ENCODE data around the gene RGS6. TPM values are rescaled to one million over a fixed set of nuclear protein-coding genes. Genes with fewer than 3 reads are reported as not detected.

RGS6 gene
- total RNA-seq, 2 donors from 2014 or later = 1.4 to 4.7 TPM

- H3K4me1 ChIP-seq (ENCODE audit: control insufficient read depth in 1 of 2, low read depth in 2 of 2) = no peaks in the 10 kb centered on the region
Measured at GRCh38 chr14:72070458-72070857, 138.2 kb downstream of the RGS6 start.

DNA sequence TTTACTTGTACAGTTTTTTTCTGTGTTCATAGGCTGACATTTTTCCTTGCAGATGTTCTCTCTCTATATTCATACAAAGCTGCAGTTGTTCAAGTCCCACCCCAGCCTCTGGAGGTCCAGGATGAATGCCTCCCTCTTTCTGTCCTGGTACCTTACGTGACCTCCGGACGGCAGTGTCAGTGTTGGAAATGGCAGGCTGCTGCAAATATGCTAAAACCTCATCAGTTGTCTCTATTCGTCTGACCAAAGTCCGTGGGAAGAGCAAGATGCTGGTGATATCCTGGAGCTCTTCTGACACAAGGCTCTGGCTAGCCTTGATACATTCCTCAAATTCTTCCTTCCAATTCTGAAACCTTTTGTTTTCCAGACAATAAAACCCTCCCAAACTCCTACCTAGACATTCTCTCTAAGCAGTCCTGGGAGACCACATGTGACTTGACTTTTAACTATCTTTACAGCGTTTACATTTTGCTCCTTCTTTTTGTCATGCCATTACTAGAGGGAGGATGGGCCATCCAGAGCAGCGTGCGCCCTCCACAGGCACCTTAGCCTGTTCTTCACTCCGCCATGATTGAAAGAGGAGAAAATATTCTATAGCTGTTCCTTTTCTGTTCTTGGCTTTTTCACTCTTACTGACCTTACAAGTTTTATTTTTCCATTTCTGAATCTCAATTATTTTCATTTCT, 143.6 kb downstream of the RGS6 start:
- H3K27me3 ChIP-seq (replicated peaks; ENCODE audit: insufficient read depth) = no peaks in the 10 kb centered on the region
- ATAC-seq (ENCODE audit: insufficient number of reproducible peaks, low FRiP score, low read depth) = no peak
- TF ChIP-seq, protein P1, sequence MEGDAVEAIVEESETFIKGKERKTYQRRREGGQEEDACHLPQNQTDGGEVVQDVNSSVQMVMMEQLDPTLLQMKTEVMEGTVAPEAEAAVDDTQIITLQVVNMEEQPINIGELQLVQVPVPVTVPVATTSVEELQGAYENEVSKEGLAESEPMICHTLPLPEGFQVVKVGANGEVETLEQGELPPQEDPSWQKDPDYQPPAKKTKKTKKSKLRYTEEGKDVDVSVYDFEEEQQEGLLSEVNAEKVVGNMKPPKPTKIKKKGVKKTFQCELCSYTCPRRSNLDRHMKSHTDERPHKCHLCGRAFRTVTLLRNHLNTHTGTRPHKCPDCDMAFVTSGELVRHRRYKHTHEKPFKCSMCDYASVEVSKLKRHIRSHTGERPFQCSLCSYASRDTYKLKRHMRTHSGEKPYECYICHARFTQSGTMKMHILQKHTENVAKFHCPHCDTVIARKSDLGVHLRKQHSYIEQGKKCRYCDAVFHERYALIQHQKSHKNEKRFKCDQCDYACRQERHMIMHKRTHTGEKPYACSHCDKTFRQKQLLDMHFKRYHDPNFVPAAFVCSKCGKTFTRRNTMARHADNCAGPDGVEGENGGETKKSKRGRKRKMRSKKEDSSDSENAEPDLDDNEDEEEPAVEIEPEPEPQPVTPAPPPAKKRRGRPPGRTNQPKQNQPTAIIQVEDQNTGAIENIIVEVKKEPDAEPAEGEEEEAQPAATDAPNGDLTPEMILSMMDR (IDR thresholded peaks at IDR 0.05) = no peak

More at GRCh38 chr14:72070458-72070857, 138.2 kb downstream of the RGS6 start:
- Histone ChIP-seq H3K4me3 (no peak overlapping the region), H3K9me3 (no peaks in the 10 kb centered on the region), H3K27ac (no peak overlapping the region), H3K36me3 (no peaks in the 10 kb centered on the region), H3K27me3 (replicated peaks; ENCODE audit: insufficient read depth) (no peaks in the 10 kb centered on the region)
- DNase-seq (ENCODE audit: low spot score) (no peak), ATAC-seq (ENCODE audit: insufficient number of reproducible peaks, low FRiP score, low read depth) (no peak)
- TF ChIP-seq, protein P1 (IDR thresholded peaks at IDR 0.05) = no peak

DNA sequence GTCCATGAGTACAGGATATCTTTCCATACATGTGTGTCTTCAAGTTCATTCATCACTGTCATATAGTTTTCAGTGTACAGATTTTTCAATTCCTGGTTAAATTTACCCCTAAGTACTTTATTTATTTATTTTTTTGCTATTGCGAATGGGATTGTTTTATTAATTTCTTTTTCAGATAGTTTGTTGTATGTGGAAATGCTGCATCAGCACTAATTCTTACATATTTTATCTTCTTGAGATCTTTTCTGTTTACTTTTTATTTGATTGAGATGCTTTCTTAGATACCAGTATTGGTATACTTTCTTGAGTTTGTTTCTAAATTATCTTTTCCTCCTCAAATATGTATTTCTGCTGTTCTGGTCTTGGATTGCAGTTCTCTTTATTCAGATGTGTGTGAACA, 148.9 kb downstream of the RGS6 start:
- TF ChIP-seq, protein P1 (IDR thresholded peaks at IDR 0.05) = no peak
- H3K4me1 ChIP-seq (ENCODE audit: control insufficient read depth in 1 of 2, low read depth in 2 of 2) = no peaks in the 10 kb centered on the region
- H3K36me3 ChIP-seq = no peaks in the 10 kb centered on the region

More for the DNA sequence above, 143.6 kb downstream of the RGS6 start:
- Histone ChIP-seq H3K4me3 (no peak overlapping the region), H3K4me1 (ENCODE audit: control insufficient read depth in 1 of 2, low read depth in 2 of 2) (no peaks in the 10 kb centered on the region), H3K36me3 (no peaks in the 10 kb centered on the region), H3K27ac (no peak overlapping the region), H3K9me3 (no peaks in the 10 kb centered on the region)
- no peak for DNase-seq (ENCODE audit: low spot score)

GRCh38 chr14:72084935-72085334, 152.7 kb downstream of the RGS6 start:
- TF ChIP-seq, protein P1 (IDR thresholded peaks at IDR 0.05) = no peak

More for the DNA sequence above, 148.9 kb downstream of the RGS6 start:
- Histone ChIP-seq H3K27ac (no peak overlapping the region), H3K9me3 (no peaks in the 10 kb centered on the region), H3K27me3 (replicated peaks; ENCODE audit: insufficient read depth) (no peaks in the 10 kb centered on the region), H3K4me3 (no peak overlapping the region)
- no peak for DNase-seq (ENCODE audit: low spot score)
- ATAC-seq (ENCODE audit: insufficient number of reproducible peaks, low FRiP score, low read depth) = no peak

DNA sequence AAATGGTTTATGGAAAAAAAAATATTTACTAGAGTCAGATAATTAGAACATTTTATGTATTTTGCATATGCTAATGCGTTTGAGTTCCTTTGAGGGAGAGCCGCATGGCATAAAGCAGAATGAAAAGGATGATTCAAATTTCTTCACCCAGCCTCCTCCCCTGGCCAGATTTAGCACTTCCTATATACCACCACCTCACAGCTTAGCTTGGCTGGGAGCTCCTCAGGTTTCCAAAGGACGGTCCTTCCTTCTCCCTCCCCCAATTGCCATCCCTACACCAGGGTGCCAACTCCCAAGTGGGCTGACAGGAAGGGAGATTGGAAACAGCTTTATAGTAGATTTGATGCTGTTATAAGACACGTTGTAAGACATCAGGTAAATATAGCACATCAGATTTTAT, 157.4 kb downstream of the RGS6 start:
- H3K27ac ChIP-seq = no peak overlapping the region
- no peaks in the 10 kb centered on the region for H3K27me3 ChIP-seq (replicated peaks; ENCODE audit: insufficient read depth)
- no peak for ATAC-seq (ENCODE audit: insufficient number of reproducible peaks, low FRiP score, low read depth)
- H3K4me3 ChIP-seq = no peak overlapping the region
- DNase-seq (ENCODE audit: low spot score) = no peak
- no peaks in the 10 kb centered on the region for H3K9me3 ChIP-seq
- H3K4me1 ChIP-seq (ENCODE audit: control insufficient read depth in 1 of 2, low read depth in 2 of 2) = no peaks in the 10 kb centered on the region
- no peaks in the 10 kb centered on the region for H3K36me3 ChIP-seq
- TF ChIP-seq, protein P1 (IDR thresholded peaks at IDR 0.05) = no peak

More at GRCh38 chr14:72084935-72085334, 152.7 kb downstream of the RGS6 start:
- Histone ChIP-seq H3K4me3 (no peak overlapping the region), H3K9me3 (no peaks in the 10 kb centered on the region), H3K27me3 (replicated peaks; ENCODE audit: insufficient read depth) (no peaks in the 10 kb centered on the region), H3K27ac (no peak overlapping the region), H3K36me3 (no peaks in the 10 kb centered on the region), H3K4me1 (ENCODE audit: control insufficient read depth in 1 of 2, low read depth in 2 of 2) (no peaks in the 10 kb centered on the region)
- ATAC-seq (ENCODE audit: insufficient number of reproducible peaks, low FRiP score, low read depth) (no peak), DNase-seq (ENCODE audit: low spot score) (no peak)
